SJSA1 (cell line): ENCODE data around the gene ARHGAP40. TPM values are rescaled to one million over a fixed set of nuclear protein-coding genes. Genes with fewer than 3 reads are reported as not detected.

Experiments used
- DNase-seq, 2 experiments: peaks; one replicate each; pipeline ENCODE4 v3.0.0-alpha.2; 2015 to 2020; ENCODE audit warnings: low spot score in 2 of 2, low read depth in 1 of 2
- H3K27ac ChIP-seq: fragments of 250-450 bp; sonication (Bioruptor Pico); 2 replicates; pipeline ENCODE4 v1.5.1; 2020; ENCODE audit warnings: mild to moderate bottlenecking, moderate library complexity
- H3K27me3 ChIP-seq: fragments of 250-450 bp; sonication (Bioruptor Pico); replicated peaks from 2 replicates; pipeline ENCODE4 v1.5.1; 2020; ENCODE audit warnings: mild to moderate bottlenecking, moderate library complexity
- H3K36me3 ChIP-seq: fragments of 250-450 bp; sonication (Bioruptor Pico); 2 replicates; pipeline ENCODE4 v1.5.1; 2020; ENCODE audit warnings: mild to moderate bottlenecking
- H3K4me1 ChIP-seq: fragments of 250-450 bp; sonication (Bioruptor Pico); replicated peaks from 2 replicates; pipeline ENCODE4 v1.6.1; 2021; ENCODE audit warnings: mild to moderate bottlenecking
- H3K4me3 ChIP-seq: fragments of 250-450 bp; sonication (Bioruptor Pico); 2 replicates; pipeline ENCODE4 v1.5.1; 2020; ENCODE audit warnings: mild to moderate bottlenecking
- H3K9me3 ChIP-seq: fragments of 250-450 bp; sonication (Bioruptor Pico); replicated peaks from 2 replicates; pipeline ENCODE4 v1.5.1; 2020; ENCODE audit warnings: mild to moderate bottlenecking
- total RNA-seq: library from RNA; depleted of rRNA; stranded (reverse); fragments of >200 nt; shearing (Covaris generic); gene quantifications from 2 replicates; pipeline ENCODE4 v1.2.3, GENCODE V29; 2014; rRNA removed

Gene ARHGAP40
- total RNA-seq, result 0.06 TPM in 1 of 2 replicates, not detected in the other

DNA sequence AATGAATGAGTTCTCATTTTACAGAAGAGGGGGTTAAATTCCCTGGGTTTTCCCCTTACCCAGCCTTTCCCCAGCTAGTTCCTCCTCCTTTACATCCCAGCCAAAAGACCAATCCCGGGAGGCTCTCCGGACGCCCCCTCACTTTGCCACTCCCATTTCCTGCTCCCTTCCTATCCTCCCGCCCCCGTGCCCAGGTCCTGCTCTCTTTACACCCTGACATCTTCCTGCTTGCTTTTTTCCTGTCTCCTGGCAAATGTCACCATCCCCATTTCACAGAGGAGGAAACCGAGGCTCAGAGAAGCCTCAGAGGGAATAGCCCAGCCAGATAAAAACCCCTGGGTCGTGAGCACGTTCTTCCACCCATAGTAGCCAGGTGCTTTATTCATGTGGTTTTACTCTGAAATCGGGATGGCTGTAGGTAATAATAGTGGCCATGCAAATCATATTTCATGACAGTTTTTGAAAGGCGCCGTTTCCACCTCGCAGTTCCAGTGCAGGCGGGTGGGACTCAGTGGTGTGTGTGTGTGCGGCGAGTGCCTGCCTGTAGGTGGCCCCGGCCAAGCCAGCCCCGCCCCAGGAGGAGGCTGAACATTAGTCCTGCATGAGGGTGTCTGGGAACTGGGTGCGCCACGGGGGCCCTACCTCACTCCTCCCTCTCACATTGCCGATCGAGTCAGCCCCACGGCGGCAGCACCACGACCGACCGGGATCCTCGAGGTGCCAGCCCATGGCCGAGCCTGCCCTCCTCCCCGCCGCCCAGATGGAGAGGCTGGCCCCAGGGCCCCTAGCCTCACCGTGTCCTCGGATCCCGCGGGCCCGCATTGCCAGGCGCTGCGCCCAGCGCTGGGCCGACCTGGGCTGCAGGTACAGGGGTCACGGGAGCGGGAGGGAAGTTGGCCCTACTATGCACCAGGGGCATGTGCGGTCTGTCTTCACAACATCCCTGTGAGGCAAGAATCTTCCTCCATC is at the start of gene ARHGAP40:
TSS of gene ARHGAP40 (plus strand) at position 594 of the 969 bp plus-strand sequence.
- H3K4me3 ChIP-seq, result no peak within 1 kb of the TSS
- no peaks in the 10 kb centered on the region for H3K36me3 ChIP-seq
- H3K4me1 ChIP-seq, result peaks cover 5% of the 10 kb centered on the region
- no peak within 1 kb of the TSS for H3K27ac ChIP-seq
- DNase-seq, result peak in 1 of 2 experiments; percentile 51
- H3K27me3 ChIP-seq, result peaks cover 26% of the 10 kb centered on the region
- no peaks in the 10 kb centered on the region for H3K9me3 ChIP-seq

DNA sequence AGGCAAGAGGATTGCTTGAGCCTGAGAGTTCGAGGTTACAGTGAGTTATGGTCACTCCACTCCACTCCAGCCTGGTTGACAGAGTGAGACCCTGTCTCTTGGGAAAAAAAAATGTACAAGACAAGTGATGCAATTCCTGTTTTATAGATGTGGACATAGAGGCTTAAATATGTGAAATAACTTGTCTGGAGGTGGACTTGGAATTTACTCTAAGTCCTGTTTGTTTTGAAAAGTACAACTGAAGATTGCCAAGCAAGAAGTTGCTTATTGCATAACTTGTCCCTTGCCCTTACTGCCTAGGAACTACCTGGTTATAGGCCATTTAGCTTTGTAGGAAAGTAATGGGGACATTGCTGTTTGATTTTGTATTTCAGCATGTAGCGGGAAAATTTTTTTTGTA is 46.6 kb upstream of the ARHGAP40 start:
- H3K4me3 ChIP-seq, result no peak overlapping the region
- no peaks in the 10 kb centered on the region for H3K27me3 ChIP-seq
- no peak overlapping the region for H3K27ac ChIP-seq
- no peaks in the 10 kb centered on the region for H3K9me3 ChIP-seq
- DNase-seq, result no peak
- H3K4me1 ChIP-seq, result no peaks in the 10 kb centered on the region
- H3K36me3 ChIP-seq, result peaks cover 82% of the 10 kb centered on the region

DNA sequence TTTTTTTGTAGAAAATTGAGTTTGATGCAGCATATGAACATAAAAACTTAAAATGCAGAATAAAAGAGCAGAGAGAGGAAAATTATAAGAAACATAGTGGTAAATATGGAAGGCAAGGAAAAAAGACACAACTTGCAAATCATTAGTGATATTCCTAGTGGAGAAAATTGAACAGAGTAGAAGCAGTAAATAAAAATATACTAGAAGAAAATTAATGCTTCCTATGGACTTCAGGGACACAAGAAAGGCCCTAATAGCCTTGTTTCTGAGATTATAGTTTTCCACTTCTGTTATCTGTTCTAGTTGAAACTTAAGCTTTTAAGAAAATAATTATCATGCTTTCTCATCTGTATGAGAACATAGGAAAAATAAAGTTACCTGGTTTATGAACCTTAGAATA is 46.2 kb upstream of the ARHGAP40 start:
- DNase-seq, result no peak
- no peaks in the 10 kb centered on the region for H3K9me3 ChIP-seq
- H3K4me1 ChIP-seq, result no peaks in the 10 kb centered on the region
- no peaks in the 10 kb centered on the region for H3K27me3 ChIP-seq
- H3K27ac ChIP-seq, result no peak overlapping the region
- peaks cover 82% of the 10 kb centered on the region for H3K36me3 ChIP-seq
- H3K4me3 ChIP-seq, result no peak overlapping the region

DNA sequence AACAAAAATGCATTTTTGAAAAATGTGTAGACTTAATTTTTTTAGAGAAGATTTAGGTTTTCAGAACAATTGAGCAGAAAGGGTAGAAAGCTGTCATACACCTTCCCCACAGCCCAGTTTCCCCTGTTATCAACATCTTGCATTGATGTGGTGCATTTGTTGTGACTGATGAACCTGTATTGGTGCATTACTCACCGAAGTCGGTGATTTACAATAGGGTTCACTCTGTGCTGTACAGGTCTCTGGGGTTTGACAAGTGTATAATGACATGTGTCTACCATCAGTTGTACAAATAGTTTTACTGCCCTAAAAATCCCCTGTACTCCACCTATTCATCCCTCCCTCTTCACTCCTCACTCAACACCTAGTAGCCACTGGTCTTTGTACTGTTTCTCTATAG is 44.4 kb upstream of the ARHGAP40 start:
- no peaks in the 10 kb centered on the region for H3K4me1 ChIP-seq
- DNase-seq, result no peak
- H3K27me3 ChIP-seq, result no peaks in the 10 kb centered on the region
- H3K27ac ChIP-seq, result no peak overlapping the region
- no peak overlapping the region for H3K4me3 ChIP-seq
- no peaks in the 10 kb centered on the region for H3K9me3 ChIP-seq
- peaks cover 67% of the 10 kb centered on the region for H3K36me3 ChIP-seq

DNA sequence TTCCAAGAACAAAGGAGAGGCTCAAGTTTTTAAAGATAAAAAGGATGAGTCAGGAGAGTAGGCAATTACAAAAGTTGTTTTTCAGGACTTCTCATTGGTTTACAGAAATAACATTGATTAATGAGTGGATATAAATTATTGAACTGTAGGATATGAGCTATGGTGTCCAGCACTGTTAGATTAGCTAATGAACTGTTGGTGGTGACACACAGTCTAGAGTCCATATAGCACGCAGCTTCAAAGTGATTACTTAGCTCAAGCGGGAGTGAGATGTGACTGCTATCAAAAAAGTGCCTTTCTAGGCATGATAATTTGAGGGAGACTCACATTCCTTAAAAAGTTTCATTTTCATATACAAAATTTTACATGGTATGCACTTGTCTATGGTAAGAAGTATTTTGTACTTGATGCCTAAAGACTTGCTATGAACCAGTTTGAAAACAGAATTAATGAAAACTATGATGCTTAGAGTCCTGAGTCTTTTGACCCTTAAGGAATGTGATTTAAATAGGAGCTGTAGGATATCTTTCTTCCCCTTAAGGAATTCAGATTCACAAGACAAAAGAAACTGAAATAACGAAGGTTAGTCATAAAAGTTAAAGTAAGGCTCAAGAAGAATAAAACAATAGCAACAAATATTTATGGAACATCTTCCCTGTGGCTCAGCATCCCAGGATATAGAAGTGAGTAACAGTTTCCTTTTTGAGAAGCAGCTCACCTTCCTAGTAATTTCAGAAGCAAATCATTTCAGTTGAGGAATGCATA is 42.8 kb upstream of the ARHGAP40 start:
- Histone ChIP-seq H3K4me1 (no peaks in the 10 kb centered on the region), H3K4me3 (no peak overlapping the region), H3K27ac (no peak overlapping the region), H3K36me3 (peaks cover 65% of the 10 kb centered on the region), H3K9me3 (no peaks in the 10 kb centered on the region), H3K27me3 (no peaks in the 10 kb centered on the region)
- no peak for DNase-seq

DNA sequence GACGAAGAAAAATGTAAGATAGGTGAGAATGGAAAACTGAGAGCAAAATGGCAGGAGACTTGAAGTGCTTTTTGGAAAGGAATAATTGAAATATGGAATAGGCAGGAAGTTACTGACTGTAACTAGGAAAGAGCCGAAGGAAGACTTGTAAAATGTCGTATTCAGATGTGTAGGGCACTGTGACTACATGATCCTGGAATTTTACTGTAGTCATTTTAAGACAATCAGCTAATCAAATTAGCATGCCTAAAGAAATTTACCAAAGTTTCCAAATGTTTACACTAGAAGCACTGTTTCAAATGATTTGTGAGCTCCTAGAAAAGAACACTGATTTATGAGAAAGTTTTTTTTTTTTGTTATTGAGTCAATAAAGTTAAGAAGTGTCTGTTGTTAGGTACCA is 41.8 kb upstream of the ARHGAP40 start:
- no peak for DNase-seq
- Histone ChIP-seq H3K9me3 (no peaks in the 10 kb centered on the region), H3K27ac (no peak overlapping the region), H3K4me1 (no peaks in the 10 kb centered on the region), H3K4me3 (no peak overlapping the region), H3K27me3 (no peaks in the 10 kb centered on the region), H3K36me3 (peaks cover 64% of the 10 kb centered on the region)

DNA sequence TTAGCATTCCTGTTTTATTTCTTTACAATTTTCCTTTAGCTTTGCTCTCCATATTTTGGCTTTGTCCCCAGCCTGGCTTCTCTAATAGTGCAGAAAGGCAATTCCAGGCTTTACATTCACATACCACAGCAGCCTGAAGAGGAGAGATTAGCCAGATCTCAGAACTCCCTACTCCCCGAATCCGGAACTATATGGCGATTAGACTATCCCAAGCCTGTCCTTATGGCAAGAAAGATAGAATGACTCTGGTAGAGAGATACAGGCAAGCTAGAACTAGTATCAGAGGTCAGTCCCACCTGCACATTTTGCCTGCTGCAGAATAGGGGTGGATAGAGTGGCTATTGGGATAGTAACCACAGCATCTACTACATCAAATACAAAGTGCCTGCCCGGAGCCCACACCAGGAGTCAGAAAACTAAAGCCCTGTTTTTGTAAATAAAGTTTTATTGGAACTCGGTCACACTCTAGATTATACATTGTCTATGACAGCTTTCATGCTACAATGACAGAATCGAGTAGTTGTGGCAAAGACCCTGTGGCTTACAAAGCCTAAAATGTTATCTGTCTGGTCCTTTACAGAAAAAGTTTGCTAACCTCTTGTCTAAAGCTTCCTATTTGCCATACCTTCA is 37.7 kb upstream of the ARHGAP40 start:
- no peaks in the 10 kb centered on the region for H3K9me3 ChIP-seq
- H3K27ac ChIP-seq, result no peak overlapping the region
- DNase-seq, result no peak
- no peaks in the 10 kb centered on the region for H3K27me3 ChIP-seq
- H3K4me1 ChIP-seq, result no peaks in the 10 kb centered on the region
- H3K4me3 ChIP-seq, result no peak overlapping the region
- peaks cover 61% of the 10 kb centered on the region for H3K36me3 ChIP-seq

DNA sequence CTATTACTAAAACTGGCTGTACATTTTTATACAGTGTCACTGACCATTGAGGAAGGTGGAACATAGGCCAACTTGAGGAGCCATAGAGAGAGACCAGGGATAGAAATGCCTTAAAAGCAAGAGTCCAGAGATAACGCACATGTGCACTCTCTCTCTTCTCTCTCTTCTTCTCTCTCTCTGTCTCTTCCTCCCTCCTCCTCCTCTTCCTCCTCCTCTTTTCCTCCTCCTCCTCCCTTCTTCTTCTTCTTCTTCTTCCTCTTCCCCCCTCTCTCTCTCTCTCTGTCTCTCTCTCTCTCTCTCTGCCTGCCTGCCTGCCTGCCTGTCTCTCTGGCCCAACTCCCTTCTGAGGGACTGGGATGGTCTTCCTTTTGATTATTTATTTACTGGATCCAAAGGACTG is 36.9 kb upstream of the ARHGAP40 start:
- H3K4me1 ChIP-seq, result no peaks in the 10 kb centered on the region
- H3K4me3 ChIP-seq, result no peak overlapping the region
- H3K27ac ChIP-seq, result no peak overlapping the region
- DNase-seq, result no peak
- no peaks in the 10 kb centered on the region for H3K27me3 ChIP-seq
- no peaks in the 10 kb centered on the region for H3K9me3 ChIP-seq
- H3K36me3 ChIP-seq, result peaks cover 60% of the 10 kb centered on the region

DNA sequence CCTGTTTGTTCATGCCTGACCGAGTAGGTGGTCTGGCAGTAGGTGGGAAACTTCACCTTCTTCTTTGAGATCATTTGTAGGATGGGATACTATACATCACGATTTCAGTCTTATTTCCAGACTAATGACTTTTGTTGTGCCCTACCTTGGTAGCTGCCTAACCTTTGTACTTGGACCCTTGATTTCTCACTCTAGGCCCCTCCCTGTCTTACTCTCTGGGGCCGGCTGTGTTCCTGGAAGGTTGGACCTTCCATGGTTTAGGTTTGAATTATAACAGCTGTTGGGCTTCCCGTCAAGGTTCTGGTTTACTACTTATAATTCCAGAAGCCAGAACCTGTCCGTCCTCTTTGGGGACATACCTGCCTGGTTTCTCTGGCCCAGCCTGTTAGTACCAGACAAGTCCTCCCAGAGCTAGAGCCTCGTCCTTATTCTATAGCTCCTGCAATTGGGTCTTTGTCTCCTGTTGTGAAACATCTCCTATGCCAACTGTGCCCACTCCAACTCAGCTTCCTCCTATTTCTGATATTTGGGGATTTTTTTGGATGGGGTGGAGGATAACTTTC is 35.5 kb upstream of the ARHGAP40 start:
- no peak for DNase-seq
- no peak overlapping the region for H3K4me3 ChIP-seq
- H3K27me3 ChIP-seq, result no peaks in the 10 kb centered on the region

DNA sequence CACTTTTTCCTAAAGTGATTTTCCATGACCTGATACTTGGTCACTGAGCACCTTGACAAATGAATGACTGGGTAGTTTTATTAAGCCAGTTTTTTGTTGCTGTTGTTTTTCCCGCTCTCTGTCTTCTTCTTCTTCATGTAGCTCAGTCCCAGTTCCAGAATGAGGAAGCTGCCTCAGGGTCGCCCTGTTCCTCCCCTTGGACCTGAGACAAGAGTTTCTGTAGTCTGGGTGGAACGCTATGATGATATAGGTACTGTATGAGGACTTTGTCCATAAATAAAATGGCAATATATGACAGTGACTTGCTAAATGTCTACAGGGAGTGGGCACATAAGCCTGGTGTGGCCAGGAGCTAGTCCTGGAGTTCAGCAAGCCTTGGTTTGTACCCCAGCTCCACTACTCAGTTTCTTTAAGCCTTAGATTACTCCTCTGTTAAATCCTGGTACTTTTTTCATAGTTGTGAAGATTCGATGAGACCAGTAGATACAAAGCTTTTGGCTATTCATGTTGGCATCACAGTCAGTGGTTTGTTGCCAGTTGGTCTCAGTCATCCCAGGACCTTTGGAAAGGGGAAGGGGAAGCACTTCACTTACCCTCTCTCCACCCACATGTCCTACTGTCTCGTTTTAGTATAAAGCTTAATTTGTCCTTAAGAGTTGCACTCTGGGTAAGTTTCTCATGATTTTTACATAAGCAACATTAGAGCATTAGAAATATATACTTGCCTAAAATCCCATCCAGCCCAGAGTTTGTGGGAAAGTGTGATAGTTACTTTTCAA is 31.7 kb upstream of the ARHGAP40 start:
- no peak for DNase-seq
- Histone ChIP-seq H3K4me1 (no peaks in the 10 kb centered on the region), H3K9me3 (no peaks in the 10 kb centered on the region), H3K27ac (no peak overlapping the region), H3K36me3 (peaks cover 61% of the 10 kb centered on the region), H3K27me3 (no peaks in the 10 kb centered on the region), H3K4me3 (no peak overlapping the region)

More for the DNA sequence above, 35.5 kb upstream of the ARHGAP40 start:
- Histone ChIP-seq H3K36me3 (peaks cover 65% of the 10 kb centered on the region), H3K9me3 (no peaks in the 10 kb centered on the region), H3K4me1 (no peaks in the 10 kb centered on the region), H3K27ac (no peak overlapping the region)

DNA sequence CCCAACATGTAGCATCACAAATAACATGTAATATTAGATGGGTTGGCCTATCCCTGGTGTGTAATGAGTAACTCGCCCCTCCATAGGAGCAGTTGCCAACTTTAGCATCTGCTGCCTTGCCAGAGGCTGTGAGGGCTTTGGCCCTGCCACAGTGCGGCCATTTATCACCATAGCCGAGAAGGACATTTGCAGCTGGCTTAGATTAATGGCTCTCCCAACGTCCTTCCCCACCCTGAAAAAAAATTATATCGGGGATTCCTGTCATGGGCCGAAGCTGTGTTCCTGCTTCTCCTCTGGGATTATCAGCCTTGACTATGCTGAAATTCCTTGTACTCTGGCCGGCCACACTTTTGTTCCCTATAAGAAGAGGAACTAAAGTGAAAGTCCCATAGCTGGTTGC is 28.2 kb upstream of the ARHGAP40 start:
- Histone ChIP-seq H3K9me3 (no peaks in the 10 kb centered on the region), H3K4me1 (no peaks in the 10 kb centered on the region), H3K27ac (no peak overlapping the region), H3K4me3 (no peak overlapping the region), H3K36me3 (peaks cover 52% of the 10 kb centered on the region), H3K27me3 (no peaks in the 10 kb centered on the region)
- DNase-seq, result no peak

DNA sequence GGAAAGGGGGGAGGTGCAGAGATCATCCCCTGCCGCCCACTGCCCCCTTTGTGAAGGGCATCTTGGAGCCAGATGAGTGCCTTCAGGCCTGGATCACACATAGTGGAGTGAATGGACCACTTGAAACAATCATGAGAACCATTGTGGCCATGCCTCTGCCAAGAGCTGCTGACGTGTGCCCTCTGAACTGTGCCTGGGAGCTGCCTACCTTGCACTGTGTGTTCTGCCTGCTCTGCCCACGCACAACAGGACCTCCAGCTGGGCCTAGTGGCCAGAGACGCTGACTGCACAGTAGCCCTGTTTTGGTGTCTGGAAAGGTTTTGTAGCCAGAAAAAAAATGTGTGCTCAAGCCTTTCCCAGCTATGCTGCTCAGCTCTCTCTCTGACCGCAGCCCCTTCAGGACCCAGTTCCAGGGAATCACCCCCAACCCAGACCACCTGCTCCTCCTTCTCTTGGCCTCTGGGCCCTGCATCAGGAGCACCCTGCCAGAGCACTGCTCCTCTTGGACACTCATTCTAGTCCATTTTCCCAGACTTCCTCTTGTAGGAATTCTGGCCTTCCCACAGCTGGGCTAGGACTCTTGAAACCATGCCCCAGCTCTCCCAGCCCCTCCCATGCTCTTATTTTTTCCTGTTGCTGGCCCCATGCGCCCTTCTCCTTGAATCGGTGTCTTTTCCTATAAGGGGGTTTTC is 22.2 kb upstream of the ARHGAP40 start:
- Histone ChIP-seq H3K27ac (no peak overlapping the region), H3K9me3 (no peaks in the 10 kb centered on the region), H3K27me3 (no peaks in the 10 kb centered on the region; the same call in 1 of the 2 replicates), H3K4me3 (no peak overlapping the region), H3K4me1 (no peaks in the 10 kb centered on the region), H3K36me3 (peaks cover 16% of the 10 kb centered on the region)
- DNase-seq, result no peak
